Vagina (tissue), 2 donors: ENCODE data around the gene PAK1. TPM values are rescaled to one million over a fixed set of nuclear protein-coding genes. Genes with fewer than 3 reads are reported as not detected.

Experiments used
- DNase-seq, 2 donors: peaks; one replicate each; pipeline ENCODE4 v3.0.0-alpha.2; 2017; ENCODE audit errors: extremely low spot score in 2 of 2
- H3K27ac ChIP-seq: fragments of 200-600 bp; sonication (generic); one replicate; pipeline ENCODE4 v1.5.1; 2019
- H3K27me3 ChIP-seq: fragments of 200-600 bp; sonication (generic); one replicate; pipeline ENCODE4 v1.5.1; 2019
- H3K36me3 ChIP-seq, 2 donors: fragments of 200-600 bp; sonication (generic); one replicate each; pipeline ENCODE4 v1.5.1; 2017 to 2019
- H3K4me1 ChIP-seq: fragments of 200-600 bp; sonication (generic); one replicate; pipeline ENCODE4 v1.5.1; 2019
- H3K4me3 ChIP-seq, 2 donors: fragments of 200-600 bp; sonication (generic); 1 replicate in 1 of 2; 2 replicates in 1 of 2; pipeline ENCODE4 v1.5.1; 2016 to 2019
- H3K9me3 ChIP-seq: fragments of 200-600 bp; sonication (generic); one replicate; pipeline ENCODE4 v1.5.1; 2019
- CTCF ChIP-seq, 3 experiments: fragments of 450-650 bp in 2 of 3; fragments of 200-600 bp in 1 of 3; sonication (generic) in 1 of 3; IDR thresholded peaks; one replicate each; pipeline ENCODE4 v1.5.1; 2017 to 2019; ENCODE audit warnings: antibody characterized with exemption in 3 of 3, mild to moderate bottlenecking in 2 of 3, moderate library complexity in 2 of 3
- POLR2A ChIP-seq, 2 donors: fragments of 450-650 bp; IDR thresholded peaks; one replicate each; pipeline ENCODE4 v1.6.1; 2017; ENCODE audit warnings: antibody characterized with exemption in 2 of 2, mild to moderate bottlenecking in 2 of 2, moderate library complexity in 2 of 2
- POLR2AphosphoS5 ChIP-seq, 2 donors: sonication (generic); formaldehyde crosslinking; IDR thresholded peaks; one replicate each; pipeline ENCODE4 v1.9.0; 2017; ENCODE audit warnings: antibody characterized with exemption in 2 of 2, mild to moderate bottlenecking in 2 of 2, low read depth in 1 of 2; ENCODE audit not compliant: insufficient read depth in 1 of 2
- intact Hi-C: fragments of 100-400 bp; cut with DNase I; formaldehyde crosslinking; loops from one replicate; pipeline ENCODE4 v1.15.1; 2023
- total RNA-seq: library from RNA; depleted of rRNA; stranded (reverse); fragments of >200 nt; gene quantifications from one replicate; pipeline ENCODE4 v1.2.3, GENCODE V29; 2016

The PAK1 gene
- total RNA-seq, 1 donor from 2014 or later, result 43.5 TPM

- DNase-seq, result no peak
- intact Hi-C loops, result no loop called here
- Histone ChIP-seq H3K27ac (no peak overlapping the region), H3K9me3 (no peaks in the 10 kb centered on the region), H3K27me3 (no peaks in the 10 kb centered on the region), H3K36me3 (no peaks in the 10 kb centered on the region), H3K4me1 (no peaks in the 10 kb centered on the region), H3K4me3 (no peak overlapping the region)
- TF ChIP-seq POLR2A (IDR thresholded peaks at IDR 0.05), result no peak
These were observed 43.3 kb upstream of the PAK1 start for GRCh38 chr11:77517226-77517625.

DNA sequence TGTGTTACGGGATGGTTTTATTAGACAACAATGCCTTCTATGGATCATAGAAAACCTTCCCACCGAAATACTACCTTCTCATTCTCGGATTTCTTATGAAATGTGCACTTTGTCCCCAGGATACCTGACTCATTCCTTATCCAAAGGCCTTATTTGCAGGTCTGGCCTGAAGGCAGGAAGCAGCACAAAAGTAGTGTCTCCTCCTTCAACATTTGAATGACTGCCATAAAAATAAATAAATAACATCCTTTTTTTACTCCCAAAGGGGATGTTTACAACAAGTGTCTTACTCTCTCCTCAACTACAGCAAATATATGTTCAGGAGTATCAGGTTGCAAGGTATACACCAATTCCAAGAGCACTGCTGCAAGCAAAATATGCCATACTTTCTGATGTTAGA lies 41.6 kb upstream of the PAK1 start:
- Histone ChIP-seq H3K36me3 (no peaks in the 10 kb centered on the region), H3K27ac (no peak overlapping the region), H3K27me3 (no peaks in the 10 kb centered on the region), H3K9me3 (no peaks in the 10 kb centered on the region), H3K4me3 (no peak overlapping the region), H3K4me1 (no peaks in the 10 kb centered on the region)
- TF ChIP-seq POLR2A (IDR thresholded peaks at IDR 0.05), result no peak
- no peak for TF ChIP-seq POLR2AphosphoS5 (IDR thresholded peaks at IDR 0.05; ENCODE audit: insufficient read depth in 1 of 2, low read depth in 1 of 2)
- no peak for TF ChIP-seq CTCF (IDR thresholded peaks at IDR 0.05)
- intact Hi-C loops, result no loop called here
- no peak for DNase-seq

- intact Hi-C loops, result no loop called here
- no peak for TF ChIP-seq CTCF (IDR thresholded peaks at IDR 0.05)
- Histone ChIP-seq H3K4me3 (no peak overlapping the region), H3K9me3 (no peaks in the 10 kb centered on the region), H3K27ac (no peak overlapping the region), H3K4me1 (no peaks in the 10 kb centered on the region), H3K27me3 (no peaks in the 10 kb centered on the region), H3K36me3 (no peaks in the 10 kb centered on the region)
- DNase-seq, result no peak
These were observed 41.2 kb upstream of the PAK1 start for GRCh38 chr11:77515063-77515462.

- H3K4me1 ChIP-seq, result no peaks in the 10 kb centered on the region
- TF ChIP-seq POLR2A (IDR thresholded peaks at IDR 0.05), result no peak
- no peak for TF ChIP-seq POLR2AphosphoS5 (IDR thresholded peaks at IDR 0.05; ENCODE audit: insufficient read depth in 1 of 2, low read depth in 1 of 2)
- no peak for TF ChIP-seq CTCF (IDR thresholded peaks at IDR 0.05)
- H3K4me3 ChIP-seq, result no peak overlapping the region
- H3K9me3 ChIP-seq, result no peaks in the 10 kb centered on the region
- H3K27ac ChIP-seq, result no peak overlapping the region
- no peaks in the 10 kb centered on the region for H3K27me3 ChIP-seq
- intact Hi-C loops, result no loop called here
- H3K36me3 ChIP-seq, result no peaks in the 10 kb centered on the region
- DNase-seq, result no peak
These were observed 38.2 kb upstream of the PAK1 start for GRCh38 chr11:77512092-77512491.

- no peaks in the 10 kb centered on the region for H3K36me3 ChIP-seq
- H3K4me3 ChIP-seq, result no peak overlapping the region
- intact Hi-C loops, result no loop called here
- H3K27ac ChIP-seq, result no peak overlapping the region
- TF ChIP-seq POLR2A (IDR thresholded peaks at IDR 0.05), result no peak
- no peak for TF ChIP-seq POLR2AphosphoS5 (IDR thresholded peaks at IDR 0.05; ENCODE audit: insufficient read depth in 1 of 2, low read depth in 1 of 2)
- TF ChIP-seq CTCF (IDR thresholded peaks at IDR 0.05), result no peak
- no peaks in the 10 kb centered on the region for H3K4me1 ChIP-seq
- H3K9me3 ChIP-seq, result no peaks in the 10 kb centered on the region
- no peaks in the 10 kb centered on the region for H3K27me3 ChIP-seq
- no peak for DNase-seq
These were observed 37.0 kb upstream of the PAK1 start for GRCh38 chr11:77510851-77511250.

DNA sequence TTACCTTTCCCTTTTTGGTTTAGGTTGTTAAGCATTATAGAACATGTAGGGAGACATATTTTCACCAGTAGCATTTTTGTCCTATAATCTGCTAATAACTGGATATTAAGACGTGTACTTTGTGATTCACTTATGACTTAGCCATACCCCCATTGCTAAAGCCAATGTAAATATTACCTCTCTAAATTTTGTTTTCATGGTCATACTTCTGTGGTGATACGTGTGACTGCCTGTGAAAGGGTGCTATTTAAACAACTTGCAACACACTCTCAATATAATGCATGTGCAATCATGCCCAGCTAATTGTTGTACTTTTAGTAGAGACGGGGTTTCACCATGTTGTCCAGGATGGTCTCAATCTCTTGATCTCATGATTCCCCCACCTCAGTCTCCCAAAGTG lies 36.2 kb upstream of the PAK1 start:
- Histone ChIP-seq H3K4me3 (no peak overlapping the region), H3K9me3 (no peaks in the 10 kb centered on the region), H3K4me1 (no peaks in the 10 kb centered on the region), H3K27me3 (no peaks in the 10 kb centered on the region), H3K27ac (no peak overlapping the region), H3K36me3 (no peaks in the 10 kb centered on the region)
- intact Hi-C loops, result no loop called here
- no peak for DNase-seq
- no peak for TF ChIP-seq CTCF (IDR thresholded peaks at IDR 0.05)
- TF ChIP-seq POLR2A (IDR thresholded peaks at IDR 0.05), result no peak
- no peak for TF ChIP-seq POLR2AphosphoS5 (IDR thresholded peaks at IDR 0.05; ENCODE audit: insufficient read depth in 1 of 2, low read depth in 1 of 2)
